Fibroblast of skin of abdomen (primary cell): ENCODE measurements around the gene VASH2.
"Not testable (repeated sequence)": the region's sequence is repeated elsewhere in the genome, so short reads cannot be mapped to it uniquely, and the experiment has no call there.

Source experiments
- DNase-seq: peaks from one replicate; pipeline ENCODE4 v3.0.0-alpha.2; 2013

The VASH2 gene

GRCh38 chr1:212981571-212982328, 31.4 kb downstream of the VASH2 start:
- no peak for DNase-seq

GRCh38 chr1:212982430-212983152, 32.2 kb downstream of the VASH2 start:
- no peak for DNase-seq

- DNase-seq = no peak
These were observed 33.1 kb downstream of the VASH2 start for GRCh38 chr1:212983482-212983881.

GRCh38 chr1:212984522-212985291, 34.4 kb downstream of the VASH2 start:
- no peak for DNase-seq

- no peak for DNase-seq
These were observed 36.2 kb downstream of the VASH2 start for GRCh38 chr1:212986551-212986950.

- peak; percentile 14 for DNase-seq
These were observed 37.5 kb downstream of the VASH2 start for GRCh38 chr1:212987702-212988322.

- no peak for DNase-seq
These were observed 39.9 kb downstream of the VASH2 start for GRCh38 chr1:212990276-212990675.

- not testable (repeated sequence) for DNase-seq
These were observed 43.6 kb downstream of the VASH2 start for GRCh38 chr1:212993960-212994359.

GRCh38 chr1:212994926-212995325, 44.6 kb downstream of the VASH2 start:
- DNase-seq = no peak

- no peak for DNase-seq
These were observed 52.9 kb downstream of the VASH2 start for GRCh38 chr1:213003256-213003655.

GRCh38 chr1:213008564-213008963, 58.2 kb downstream of the VASH2 start:
- no peak for DNase-seq

- peak; percentile 7 for DNase-seq
These were observed 64.3 kb downstream of the VASH2 start for GRCh38 chr1:213014642-213015041.

- peak; percentile 98 for DNase-seq
These were observed 65.0 kb downstream of the VASH2 start, which contains the start of gene ANGEL2 for GRCh38 chr1:213015099-213016050. Gene ANGEL2 (minus strand): TSS chr1:213015867. CDS start chr1:213015671, 196 bp downstream.

GRCh38 chr1:213017447-213018273, 67.3 kb downstream of the VASH2 start:
- no peak for DNase-seq

GRCh38 chr1:213019450-213019849, 69.1 kb downstream of the VASH2 start:
- DNase-seq = no peak

GRCh38 chr1:213020016-213020415, 69.7 kb downstream of the VASH2 start:
- DNase-seq = no peak

- not testable (repeated sequence) for DNase-seq
These were observed 76.7 kb downstream of the VASH2 start for GRCh38 chr1:213027024-213027423.

GRCh38 chr1:213032651-213033050, 82.3 kb downstream of the VASH2 start:
- DNase-seq = no peak

- DNase-seq = no peak
These were observed 84.4 kb downstream of the VASH2 start for GRCh38 chr1:213034713-213035112.

- no peak for DNase-seq
These were observed 85.2 kb downstream of the VASH2 start for GRCh38 chr1:213035573-213035972.
